HEK293 (cell line): ENCODE data around the gene MCTP1.

Experiments
- FEZF1 ChIP-seq: fragments of 450-650 bp; formaldehyde crosslinking; IDR thresholded peaks from 2 replicates; pipeline ENCODE4 v1.5.1; 2016; ENCODE audit warnings: missing biosample characterization, missing genetic modification characterization
- HOXA7 ChIP-seq: sonication (generic); formaldehyde crosslinking; IDR thresholded peaks from 2 replicates; pipeline ENCODE4 v1.8.1; 2022; ENCODE audit warnings: missing genetic modification reagents, borderline replicate concordance
- KLF9 ChIP-seq: fragments of 450-650 bp; formaldehyde crosslinking; IDR thresholded peaks from 2 replicates; pipeline ENCODE4 v1.5.1; 2016; ENCODE audit warnings: missing biosample characterization, missing genetic modification characterization, low read depth
- SETDB1 ChIP-seq: IDR thresholded peaks from one replicate; pipeline ENCODE4 v1.6.1; 2017; ENCODE audit warnings: mild to moderate bottlenecking, low read length, moderate library complexity, mixed read lengths; ENCODE audit not compliant: insufficient read length
- SP7 ChIP-seq: fragments of 450-650 bp; formaldehyde crosslinking; IDR thresholded peaks from 2 replicates; pipeline ENCODE4 v1.5.1; 2016; ENCODE audit warnings: missing biosample characterization, missing genetic modification characterization
- ZIC2 ChIP-seq: fragments of 450-650 bp; formaldehyde crosslinking; IDR thresholded peaks from 2 replicates; pipeline ENCODE4 v1.5.1; 2016; ENCODE audit warnings: missing biosample characterization, missing genetic modification characterization
- ZNF133 ChIP-seq: fragments of 450-650 bp; formaldehyde crosslinking; IDR thresholded peaks from 2 replicates; pipeline ENCODE4 v1.5.1; 2016; ENCODE audit warnings: missing biosample characterization, missing genetic modification characterization
- ZNF223 ChIP-seq: fragments of 450-650 bp; formaldehyde crosslinking; IDR thresholded peaks from 2 replicates; pipeline ENCODE4 v1.5.1; 2016; ENCODE audit warnings: missing biosample characterization, missing genetic modification characterization
- ZNF24 ChIP-seq: fragments of 450-650 bp; formaldehyde crosslinking; IDR thresholded peaks from 2 replicates; pipeline ENCODE4 v1.5.1; 2016; ENCODE audit warnings: missing biosample characterization, missing genetic modification characterization
- ZNF423 ChIP-seq: fragments of 450-650 bp; formaldehyde crosslinking; IDR thresholded peaks from 2 replicates; pipeline ENCODE4 v1.5.1; 2016; ENCODE audit warnings: missing biosample characterization, missing genetic modification characterization
- ZNF473 ChIP-seq: fragments of 450-650 bp; formaldehyde crosslinking; IDR thresholded peaks from 2 replicates; pipeline ENCODE4 v1.5.1; 2017; ENCODE audit warnings: missing biosample characterization, missing genetic modification characterization
- ZNF530 ChIP-seq: fragments of 450-650 bp; formaldehyde crosslinking; IDR thresholded peaks from 2 replicates; pipeline ENCODE4 v1.5.1; 2016; ENCODE audit warnings: low read depth, missing biosample characterization, missing genetic modification characterization
- ZNF560 ChIP-seq: fragments of 450-650 bp; formaldehyde crosslinking; IDR thresholded peaks from 2 replicates; pipeline ENCODE4 v1.5.1; 2017; ENCODE audit warnings: missing biosample characterization, missing genetic modification characterization, borderline replicate concordance
- ZNF596 ChIP-seq: fragments of 450-650 bp; IDR thresholded peaks from 2 replicates; pipeline ENCODE4 v1.5.0; 2018; ENCODE audit warnings: missing biosample characterization, mild to moderate bottlenecking, missing genetic modification characterization, moderate library complexity
- ZNF660 ChIP-seq: fragments of 450-650 bp; IDR thresholded peaks from 2 replicates; pipeline ENCODE4 v1.5.1; 2018; ENCODE audit warnings: missing biosample characterization, mild to moderate bottlenecking, missing genetic modification characterization
- ZNF701 ChIP-seq: fragments of 450-650 bp; formaldehyde crosslinking; IDR thresholded peaks from 2 replicates; pipeline ENCODE4 v1.5.1; 2016; ENCODE audit warnings: missing biosample characterization, missing genetic modification characterization
- ZNF76 ChIP-seq: fragments of 450-650 bp; formaldehyde crosslinking; IDR thresholded peaks from 2 replicates; pipeline ENCODE4; 2016; ENCODE audit warnings: low read depth, missing biosample characterization, missing genetic modification characterization, borderline replicate concordance
- TF ChIP-seq, protein P1 (sequence below): fragments of 450-650 bp; formaldehyde crosslinking; IDR thresholded peaks from 2 replicates; pipeline ENCODE4 v1.5.1; 2016; ENCODE audit warnings: missing biosample characterization, missing genetic modification characterization
- TF ChIP-seq, protein P2 (sequence below): fragments of 450-650 bp; formaldehyde crosslinking; IDR thresholded peaks from 2 replicates; pipeline ENCODE4 v1.5.1; 2016; ENCODE audit warnings: missing biosample characterization, missing genetic modification characterization
- TF ChIP-seq, protein P3 (sequence below): fragments of 450-650 bp; formaldehyde crosslinking; IDR thresholded peaks from 2 replicates; pipeline ENCODE4 v1.5.1; 2016; ENCODE audit warnings: missing biosample characterization, missing genetic modification characterization, borderline replicate concordance
- TF ChIP-seq, protein P4 (sequence below): fragments of 450-650 bp; formaldehyde crosslinking; IDR thresholded peaks from 2 replicates; pipeline ENCODE4 v1.5.1; 2016; ENCODE audit warnings: missing biosample characterization, missing genetic modification characterization
- TF ChIP-seq, protein P5 (sequence below): fragments of 450-650 bp; formaldehyde crosslinking; IDR thresholded peaks from 2 replicates; pipeline ENCODE4 v1.5.1; 2017; ENCODE audit warnings: missing biosample characterization, missing genetic modification characterization
- TF ChIP-seq, protein P6 (sequence below): fragments of 450-650 bp; IDR thresholded peaks from 2 replicates; pipeline ENCODE4 v1.5.1; 2018; ENCODE audit warnings: missing biosample characterization, mild to moderate bottlenecking, missing genetic modification characterization
- TF ChIP-seq, protein P7 (sequence below): fragments of 450-650 bp; formaldehyde crosslinking; IDR thresholded peaks from 2 replicates; pipeline ENCODE4 v1.5.1; 2016; ENCODE audit warnings: missing biosample characterization, missing genetic modification characterization

The MCTP1 gene

DNA sequence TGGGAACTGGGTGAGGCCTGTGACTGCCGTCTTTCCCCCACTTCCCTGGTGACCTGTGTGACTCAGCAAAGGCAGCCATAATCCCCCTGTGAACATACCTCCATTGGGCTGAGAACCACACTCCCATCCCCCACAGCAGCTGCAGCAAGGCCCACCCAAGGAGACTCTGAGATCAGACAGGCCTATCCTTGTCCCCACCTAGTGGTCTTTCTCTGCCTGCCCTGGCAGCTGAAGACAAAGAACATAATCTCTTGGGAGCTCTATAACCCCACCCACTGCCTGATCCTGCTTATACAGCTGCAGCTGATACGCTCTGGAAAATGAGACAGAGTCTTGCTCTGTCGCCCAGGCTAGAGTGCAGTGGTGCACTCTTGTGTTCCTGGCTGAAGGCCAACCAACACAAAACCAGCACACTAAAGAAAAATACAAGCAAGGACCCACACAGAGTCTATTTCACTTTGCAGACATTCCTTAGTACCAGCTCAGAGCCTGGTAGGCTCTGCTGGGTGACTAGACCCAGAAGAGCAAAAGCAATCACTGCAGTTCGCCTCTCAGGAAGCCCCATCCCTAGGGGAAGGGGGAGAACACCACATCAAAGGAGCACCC, 106.7 kb downstream of the MCTP1 start (continued):
- TF ChIP-seq SETDB1 (peak; percentile 63), ZNF701 (no peak), ZNF223 (no peak), ZNF560 (tag by site-specific recombination) (no peak), ZNF596 (tag by site-specific recombination) (no peak), HOXA7 (CRISPR knock-in tag) (no peak), ZNF530 (tag by site-specific recombination) (no peak), ZNF473 (tag by site-specific recombination) (no peak), ZNF423 (tag by site-specific recombination) (peak; percentile 79), ZNF133 (tag by site-specific recombination) (no peak), ZNF660 (tag by site-specific recombination) (no peak), KLF9 (tag by site-specific recombination) (peak; percentile 26; the same call in 1 of the 2 replicates), FEZF1 (tag by site-specific recombination) (peak; percentile 81), SP7 (tag by site-specific recombination) (no peak), ZIC2 (tag by site-specific recombination) (peak; percentile 69), ZNF24 (tag by site-specific recombination) (peak; percentile 57; the same call in 1 of the 2 replicates), ZNF76 (tag by site-specific recombination) (no peak)
- TF ChIP-seq, protein P1, sequence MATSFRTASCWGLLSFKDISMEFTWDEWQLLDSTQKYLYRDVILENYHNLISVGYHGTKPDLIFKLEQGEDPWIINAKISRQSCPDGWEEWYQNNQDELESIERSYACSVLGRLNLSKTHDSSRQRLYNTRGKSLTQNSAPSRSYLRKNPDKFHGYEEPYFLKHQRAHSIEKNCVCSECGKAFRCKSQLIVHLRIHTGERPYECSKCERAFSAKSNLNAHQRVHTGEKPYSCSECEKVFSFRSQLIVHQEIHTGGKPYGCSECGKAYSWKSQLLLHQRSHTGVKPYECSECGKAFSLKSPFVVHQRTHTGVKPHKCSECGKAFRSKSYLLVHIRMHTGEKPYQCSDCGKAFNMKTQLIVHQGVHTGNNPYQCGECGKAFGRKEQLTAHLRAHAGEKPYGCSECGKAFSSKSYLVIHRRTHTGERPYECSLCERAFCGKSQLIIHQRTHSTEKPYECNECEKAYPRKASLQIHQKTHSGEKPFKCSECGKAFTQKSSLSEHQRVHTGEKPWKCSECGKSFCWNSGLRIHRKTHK (tag by site-specific recombination): no peak
- TF ChIP-seq, protein P2, sequence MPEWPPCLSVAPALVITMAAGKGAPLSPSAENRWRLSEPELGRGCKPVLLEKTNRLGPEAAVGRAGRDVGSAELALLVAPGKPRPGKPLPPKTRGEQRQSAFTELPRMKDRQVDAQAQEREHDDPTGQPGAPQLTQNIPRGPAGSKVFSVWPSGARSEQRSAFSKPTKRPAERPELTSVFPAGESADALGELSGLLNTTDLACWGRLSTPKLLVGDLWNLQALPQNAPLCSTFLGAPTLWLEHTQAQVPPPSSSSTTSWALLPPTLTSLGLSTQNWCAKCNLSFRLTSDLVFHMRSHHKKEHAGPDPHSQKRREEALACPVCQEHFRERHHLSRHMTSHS (tag by site-specific recombination): no peak
- TF ChIP-seq, protein P3, sequence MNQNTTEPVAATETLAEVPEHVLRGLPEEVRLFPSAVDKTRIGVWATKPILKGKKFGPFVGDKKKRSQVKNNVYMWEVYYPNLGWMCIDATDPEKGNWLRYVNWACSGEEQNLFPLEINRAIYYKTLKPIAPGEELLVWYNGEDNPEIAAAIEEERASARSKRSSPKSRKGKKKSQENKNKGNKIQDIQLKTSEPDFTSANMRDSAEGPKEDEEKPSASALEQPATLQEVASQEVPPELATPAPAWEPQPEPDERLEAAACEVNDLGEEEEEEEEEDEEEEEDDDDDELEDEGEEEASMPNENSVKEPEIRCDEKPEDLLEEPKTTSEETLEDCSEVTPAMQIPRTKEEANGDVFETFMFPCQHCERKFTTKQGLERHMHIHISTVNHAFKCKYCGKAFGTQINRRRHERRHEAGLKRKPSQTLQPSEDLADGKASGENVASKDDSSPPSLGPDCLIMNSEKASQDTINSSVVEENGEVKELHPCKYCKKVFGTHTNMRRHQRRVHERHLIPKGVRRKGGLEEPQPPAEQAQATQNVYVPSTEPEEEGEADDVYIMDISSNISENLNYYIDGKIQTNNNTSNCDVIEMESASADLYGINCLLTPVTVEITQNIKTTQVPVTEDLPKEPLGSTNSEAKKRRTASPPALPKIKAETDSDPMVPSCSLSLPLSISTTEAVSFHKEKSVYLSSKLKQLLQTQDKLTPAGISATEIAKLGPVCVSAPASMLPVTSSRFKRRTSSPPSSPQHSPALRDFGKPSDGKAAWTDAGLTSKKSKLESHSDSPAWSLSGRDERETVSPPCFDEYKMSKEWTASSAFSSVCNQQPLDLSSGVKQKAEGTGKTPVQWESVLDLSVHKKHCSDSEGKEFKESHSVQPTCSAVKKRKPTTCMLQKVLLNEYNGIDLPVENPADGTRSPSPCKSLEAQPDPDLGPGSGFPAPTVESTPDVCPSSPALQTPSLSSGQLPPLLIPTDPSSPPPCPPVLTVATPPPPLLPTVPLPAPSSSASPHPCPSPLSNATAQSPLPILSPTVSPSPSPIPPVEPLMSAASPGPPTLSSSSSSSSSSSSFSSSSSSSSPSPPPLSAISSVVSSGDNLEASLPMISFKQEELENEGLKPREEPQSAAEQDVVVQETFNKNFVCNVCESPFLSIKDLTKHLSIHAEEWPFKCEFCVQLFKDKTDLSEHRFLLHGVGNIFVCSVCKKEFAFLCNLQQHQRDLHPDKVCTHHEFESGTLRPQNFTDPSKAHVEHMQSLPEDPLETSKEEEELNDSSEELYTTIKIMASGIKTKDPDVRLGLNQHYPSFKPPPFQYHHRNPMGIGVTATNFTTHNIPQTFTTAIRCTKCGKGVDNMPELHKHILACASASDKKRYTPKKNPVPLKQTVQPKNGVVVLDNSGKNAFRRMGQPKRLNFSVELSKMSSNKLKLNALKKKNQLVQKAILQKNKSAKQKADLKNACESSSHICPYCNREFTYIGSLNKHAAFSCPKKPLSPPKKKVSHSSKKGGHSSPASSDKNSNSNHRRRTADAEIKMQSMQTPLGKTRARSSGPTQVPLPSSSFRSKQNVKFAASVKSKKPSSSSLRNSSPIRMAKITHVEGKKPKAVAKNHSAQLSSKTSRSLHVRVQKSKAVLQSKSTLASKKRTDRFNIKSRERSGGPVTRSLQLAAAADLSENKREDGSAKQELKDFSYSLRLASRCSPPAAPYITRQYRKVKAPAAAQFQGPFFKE (tag by site-specific recombination): no peak
- TF ChIP-seq, protein P4, sequence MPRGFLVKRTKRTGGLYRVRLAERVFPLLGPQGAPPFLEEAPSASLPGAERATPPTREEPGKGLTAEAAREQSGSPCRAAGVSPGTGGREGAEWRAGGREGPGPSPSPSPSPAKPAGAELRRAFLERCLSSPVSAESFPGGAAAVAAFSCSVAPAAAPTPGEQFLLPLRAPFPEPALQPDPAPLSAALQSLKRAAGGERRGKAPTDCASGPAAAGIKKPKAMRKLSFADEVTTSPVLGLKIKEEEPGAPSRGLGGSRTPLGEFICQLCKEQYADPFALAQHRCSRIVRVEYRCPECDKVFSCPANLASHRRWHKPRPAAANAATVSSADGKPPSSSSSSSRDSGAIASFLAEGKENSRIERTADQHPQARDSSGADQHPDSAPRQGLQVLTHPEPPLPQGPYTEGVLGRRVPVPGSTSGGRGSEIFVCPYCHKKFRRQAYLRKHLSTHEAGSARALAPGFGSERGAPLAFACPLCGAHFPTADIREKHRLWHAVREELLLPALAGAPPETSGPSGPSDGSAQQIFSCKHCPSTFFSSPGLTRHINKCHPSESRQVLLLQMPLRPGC (tag by site-specific recombination): no peak
- TF ChIP-seq, protein P5, sequence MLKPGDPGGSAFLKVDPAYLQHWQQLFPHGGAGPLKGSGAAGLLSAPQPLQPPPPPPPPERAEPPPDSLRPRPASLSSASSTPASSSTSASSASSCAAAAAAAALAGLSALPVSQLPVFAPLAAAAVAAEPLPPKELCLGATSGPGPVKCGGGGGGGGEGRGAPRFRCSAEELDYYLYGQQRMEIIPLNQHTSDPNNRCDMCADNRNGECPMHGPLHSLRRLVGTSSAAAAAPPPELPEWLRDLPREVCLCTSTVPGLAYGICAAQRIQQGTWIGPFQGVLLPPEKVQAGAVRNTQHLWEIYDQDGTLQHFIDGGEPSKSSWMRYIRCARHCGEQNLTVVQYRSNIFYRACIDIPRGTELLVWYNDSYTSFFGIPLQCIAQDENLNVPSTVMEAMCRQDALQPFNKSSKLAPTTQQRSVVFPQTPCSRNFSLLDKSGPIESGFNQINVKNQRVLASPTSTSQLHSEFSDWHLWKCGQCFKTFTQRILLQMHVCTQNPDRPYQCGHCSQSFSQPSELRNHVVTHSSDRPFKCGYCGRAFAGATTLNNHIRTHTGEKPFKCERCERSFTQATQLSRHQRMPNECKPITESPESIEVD (tag by site-specific recombination): no peak
- TF ChIP-seq, protein P6, sequence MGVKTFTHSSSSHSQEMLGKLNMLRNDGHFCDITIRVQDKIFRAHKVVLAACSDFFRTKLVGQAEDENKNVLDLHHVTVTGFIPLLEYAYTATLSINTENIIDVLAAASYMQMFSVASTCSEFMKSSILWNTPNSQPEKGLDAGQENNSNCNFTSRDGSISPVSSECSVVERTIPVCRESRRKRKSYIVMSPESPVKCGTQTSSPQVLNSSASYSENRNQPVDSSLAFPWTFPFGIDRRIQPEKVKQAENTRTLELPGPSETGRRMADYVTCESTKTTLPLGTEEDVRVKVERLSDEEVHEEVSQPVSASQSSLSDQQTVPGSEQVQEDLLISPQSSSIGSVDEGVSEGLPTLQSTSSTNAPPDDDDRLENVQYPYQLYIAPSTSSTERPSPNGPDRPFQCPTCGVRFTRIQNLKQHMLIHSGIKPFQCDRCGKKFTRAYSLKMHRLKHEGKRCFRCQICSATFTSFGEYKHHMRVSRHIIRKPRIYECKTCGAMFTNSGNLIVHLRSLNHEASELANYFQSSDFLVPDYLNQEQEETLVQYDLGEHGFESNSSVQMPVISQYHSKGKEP: peak; percentile 24; the same call in 1 of the 2 replicates
- TF ChIP-seq, protein P7, sequence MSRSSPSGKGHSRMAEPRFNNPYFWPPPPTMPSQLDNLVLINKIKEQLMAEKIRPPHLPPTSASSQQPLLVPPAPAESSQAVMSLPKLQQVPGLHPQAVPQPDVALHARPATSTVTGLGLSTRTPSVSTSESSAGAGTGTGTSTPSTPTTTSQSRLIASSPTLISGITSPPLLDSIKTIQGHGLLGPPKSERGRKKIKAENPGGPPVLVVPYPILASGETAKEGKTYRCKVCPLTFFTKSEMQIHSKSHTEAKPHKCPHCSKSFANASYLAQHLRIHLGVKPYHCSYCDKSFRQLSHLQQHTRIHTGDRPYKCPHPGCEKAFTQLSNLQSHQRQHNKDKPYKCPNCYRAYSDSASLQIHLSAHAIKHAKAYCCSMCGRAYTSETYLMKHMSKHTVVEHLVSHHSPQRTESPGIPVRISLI (tag by site-specific recombination): no peak
